Right renal cortex interstitium (tissue), 3 donors: ENCODE data around the gene C20orf141. TPM values are rescaled to one million over a fixed set of nuclear protein-coding genes. Genes with fewer than 3 reads are reported as not detected.
"Not testable (repeated sequence)": the region's sequence is repeated elsewhere in the genome, so short reads cannot be mapped to it uniquely, and the experiment has no call there.

Source experiments
- DNase-seq, 3 donors: peaks; one replicate each; pipeline ENCODE4 v3.0.0-alpha.2; 2013; ENCODE audit warnings: low read depth in 3 of 3, low spot score in 2 of 3
- polyA plus RNA-seq, 3 donors: library from polyadenylated mRNA; unstranded; fragments of 120-200 nt; gene quantifications; one replicate each; pipeline ENCODE4 v1.2.1, GENCODE V29; 2013; ENCODE audit not compliant: insufficient read length in 3 of 3

C20orf141 gene
- polyA plus RNA-seq, 3 donors: 0.17 to 0.28 TPM; not detected in 1

DNA sequence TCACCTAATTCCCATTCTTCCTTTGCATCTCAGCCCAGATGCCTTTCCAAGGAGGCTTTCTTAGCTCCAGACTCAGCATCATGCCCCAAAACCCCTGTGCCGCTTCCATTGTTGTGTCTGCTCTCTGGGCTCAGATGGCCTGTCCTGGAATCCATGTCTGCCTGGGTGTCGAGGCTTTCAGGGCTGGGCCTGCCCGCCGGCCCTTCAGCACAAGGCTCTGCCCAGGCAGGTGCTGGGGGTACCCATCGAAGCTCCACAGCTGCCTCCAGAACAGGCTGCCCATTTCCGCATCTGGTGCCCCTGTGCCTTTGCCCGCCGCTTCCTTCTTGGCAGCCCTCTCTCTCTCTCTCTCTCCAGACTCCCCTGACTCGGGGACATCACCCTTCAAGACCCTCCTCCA lies 15.5 kb upstream of the C20orf141 start:
- DNase-seq: no peak

- DNase-seq: no peak
Observed at GRCh38 chr20:2799688-2800520, 14.9 kb upstream of the C20orf141 start.

DNA sequence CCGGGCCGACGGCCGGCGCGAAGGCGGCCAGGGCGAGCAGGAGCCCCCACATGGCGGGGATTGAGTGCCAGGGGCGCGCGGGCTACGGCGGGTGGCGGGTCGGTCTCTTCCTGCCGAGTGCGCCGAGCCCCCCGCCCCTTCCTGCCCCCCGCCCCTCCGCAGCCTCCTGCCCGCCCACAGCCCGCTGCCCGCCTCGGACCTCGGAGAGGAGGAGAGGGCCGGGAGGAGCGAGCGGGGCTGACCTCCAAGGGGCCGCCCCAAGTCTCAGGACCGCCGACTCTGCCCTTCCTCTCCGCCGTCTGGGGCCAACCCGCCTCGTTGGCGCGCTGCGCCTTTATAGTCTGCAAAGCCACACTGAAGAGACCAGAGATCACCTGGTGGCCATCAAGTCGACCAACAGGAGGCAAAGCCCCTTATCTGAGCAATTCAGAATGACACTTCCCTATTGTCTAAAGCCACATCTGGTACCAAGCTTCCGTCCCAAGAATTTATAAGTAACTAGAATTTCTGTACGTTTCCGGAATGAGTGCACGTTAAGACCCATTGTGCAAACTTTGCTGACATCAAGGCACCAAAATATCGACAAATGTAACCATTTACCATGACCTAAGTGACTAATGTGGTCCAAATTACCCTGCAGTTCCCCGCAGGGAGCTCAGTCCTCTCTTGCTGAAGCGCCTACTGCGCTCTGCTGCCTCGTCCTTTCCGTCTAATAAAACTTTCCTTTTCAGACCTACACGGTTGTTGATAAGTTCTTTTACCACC lies 14.1 kb upstream of the C20orf141 start, which contains the start of gene CPXM1:
TSS of gene CPXM1 (minus strand) at position 107 of the 765 bp plus-strand sequence. CDS start at position 52, 55 bp downstream.
- no peak for DNase-seq

DNA sequence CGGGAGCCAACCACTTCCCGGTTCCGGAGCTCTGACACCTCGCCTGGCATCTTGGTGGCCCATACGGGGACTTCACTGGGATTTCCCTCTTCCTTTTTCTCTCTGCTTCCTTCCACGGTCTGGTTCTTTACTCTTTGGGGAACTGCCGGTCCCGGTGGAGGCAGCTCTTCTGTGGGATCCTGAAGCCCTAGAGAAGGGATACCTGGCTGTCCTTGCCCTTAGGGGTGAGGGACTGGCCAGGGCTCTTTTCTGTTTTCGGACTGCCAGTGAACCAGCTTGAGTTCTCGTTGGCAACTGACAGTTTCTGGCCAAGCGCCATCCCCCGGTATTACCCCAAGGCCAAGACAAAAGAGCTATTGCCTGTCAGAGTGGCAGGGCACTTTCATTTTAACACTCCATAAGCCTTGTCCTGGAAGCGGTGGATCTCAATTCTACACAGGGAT lies 13.5 kb upstream of the C20orf141 start:
- no peak for DNase-seq

- no peak for DNase-seq
Observed at GRCh38 chr20:2804041-2804828, 10.6 kb upstream of the C20orf141 start.

GRCh38 chr20:2804852-2805688 lies 9.7 kb upstream of the C20orf141 start:
- DNase-seq: no peak

- no peak for DNase-seq
Observed at GRCh38 chr20:2805689-2806350, 9.0 kb upstream of the C20orf141 start.

DNA sequence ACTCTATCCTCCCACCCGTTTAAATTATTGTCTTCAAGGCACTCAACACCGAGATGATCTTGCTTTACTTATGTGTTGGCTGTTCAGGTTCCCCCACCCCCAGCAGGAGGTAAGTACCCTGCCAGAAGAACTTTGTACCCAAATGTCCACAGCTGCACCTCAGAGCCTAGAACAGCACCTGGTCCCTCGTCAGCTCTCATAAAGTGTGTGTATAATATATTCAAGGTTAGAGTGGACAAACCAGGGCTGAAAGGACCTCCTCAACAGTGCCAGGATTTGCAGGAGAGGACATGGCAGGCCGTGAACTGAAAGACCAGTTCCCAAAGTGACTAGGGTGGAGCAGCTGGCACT lies 8.5 kb upstream of the C20orf141 start:
- DNase-seq: no peak

DNA sequence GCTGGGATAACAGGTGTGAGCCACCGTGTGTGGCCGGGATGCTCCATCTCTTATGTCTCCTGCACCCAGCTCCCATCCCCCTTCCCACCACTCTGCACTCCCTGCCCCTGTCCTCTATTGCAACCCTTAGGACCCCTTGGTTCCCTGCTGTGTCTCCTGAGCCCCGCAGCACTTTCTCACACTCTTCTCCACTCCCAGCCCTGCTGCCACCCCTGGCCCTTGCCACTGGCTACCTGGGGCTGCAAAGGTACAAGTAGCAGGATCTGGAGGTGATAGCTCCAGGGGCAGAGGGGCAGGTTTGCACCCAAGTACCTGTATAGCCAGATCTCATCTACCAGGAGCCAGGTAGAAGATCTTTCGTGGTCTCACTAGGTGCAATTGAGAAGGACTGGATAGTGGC lies 7.8 kb upstream of the C20orf141 start:
- DNase-seq: no peak

DNA sequence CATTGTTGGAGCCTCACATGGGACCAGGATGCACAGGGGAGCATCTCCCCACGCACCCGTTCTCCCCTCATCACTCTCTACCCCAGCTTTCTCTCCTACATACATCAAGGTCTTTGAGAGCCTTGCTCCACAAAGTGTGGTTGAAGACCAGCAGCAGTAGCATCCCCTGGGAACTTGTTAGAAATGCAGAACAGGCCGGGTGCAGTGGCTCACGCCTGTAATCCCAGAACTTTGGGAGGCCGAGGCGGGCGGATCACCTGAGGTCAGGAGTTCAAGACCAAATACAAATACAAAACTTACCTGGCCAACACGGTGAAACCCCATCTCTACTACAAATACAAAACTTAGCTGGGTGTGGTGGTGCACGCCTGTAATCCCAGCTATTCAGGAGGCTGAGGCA lies 6.9 kb upstream of the C20orf141 start:
- not testable (repeated sequence) for DNase-seq

- no peak for DNase-seq
Observed at GRCh38 chr20:2809690-2810089, 5.1 kb upstream of the C20orf141 start.

- no peak for DNase-seq
Observed at GRCh38 chr20:2812189-2812588, 2.6 kb upstream of the C20orf141 start.

- no peak for DNase-seq
Observed at GRCh38 chr20:2814076-2814475, 711 bp upstream of the C20orf141 start.

GRCh38 chr20:2815242-2815900 lies 584 bp downstream of the C20orf141 start:
- DNase-seq: no peak

GRCh38 chr20:2816030-2816582 lies 1.3 kb downstream of the C20orf141 start, which contains the start of gene TMEM239:
Gene TMEM239, plus strand, starts transcription at chr20:2816364. Its CDS starts 191 bp downstream, at chr20:2816555.
- DNase-seq: no peak

DNA sequence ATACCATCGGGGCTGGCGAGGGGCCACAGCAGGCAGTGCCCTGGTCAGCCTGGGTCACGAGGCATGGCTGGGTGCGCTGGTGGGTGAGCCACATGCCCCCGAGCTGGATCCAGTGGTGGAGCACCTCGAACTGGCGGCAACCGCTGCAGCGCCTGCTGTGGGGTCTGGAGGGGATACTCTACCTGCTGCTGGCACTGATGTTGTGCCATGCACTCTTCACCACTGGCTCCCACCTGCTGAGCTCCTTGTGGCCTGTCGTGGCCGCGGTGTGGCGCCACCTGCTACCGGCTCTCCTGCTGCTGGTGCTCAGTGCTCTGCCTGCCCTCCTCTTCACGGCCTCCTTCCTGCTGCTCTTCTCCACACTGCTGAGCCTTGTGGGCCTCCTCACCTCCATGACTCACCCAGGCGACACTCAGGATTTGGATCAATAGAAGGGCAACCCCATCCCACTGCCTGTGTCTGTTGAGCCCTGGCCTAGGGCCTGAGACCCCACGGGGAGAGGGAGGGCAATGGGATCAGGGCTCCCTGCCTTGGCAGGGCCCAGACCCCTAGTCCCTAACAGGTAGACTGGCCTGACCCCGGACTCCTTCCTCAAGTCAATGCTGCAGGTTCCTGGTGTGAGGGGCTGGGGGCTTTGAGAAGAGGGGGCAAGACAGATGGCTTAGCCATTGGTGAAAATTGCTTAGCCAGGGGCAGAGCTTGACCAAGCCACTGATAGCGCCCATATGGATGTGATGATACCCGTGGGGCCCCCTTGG lies 2.0 kb downstream of the C20orf141 start:
- DNase-seq: no peak

GRCh38 chr20:2817341-2817726 lies 2.5 kb downstream of the C20orf141 start:
- no peak for DNase-seq
